ENCODE measurements around the gene NOTCH1. TPM values are rescaled to one million over a fixed set of nuclear protein-coding genes. Genes with fewer than 3 reads are reported as not detected.
"Not testable (repeated sequence)": the region's sequence is repeated elsewhere in the genome, so short reads cannot be mapped to it uniquely, and the experiment has no call there.

NOTCH1 gene
- total RNA-seq, 2 donors from 2014 or later: 23.4 to 24.2 TPM

- WGBS, 2 experiments (ENCODE audit: insufficient coverage in 1 of 2, insufficient read length in 1 of 2): 95% methylated on average over 8 of the region's 8 CpGs; no CpG with 5 or more reads in 1 of the 2 experiments
- Histone ChIP-seq H3K27ac (ENCODE audit: low read depth, low read length) (no peak overlapping the region), H3K4me1 (ENCODE audit: control insufficient read depth, insufficient read depth, low read length) (peaks cover 17% of the 10 kb centered on the region), H3K9me3 (ENCODE audit: control insufficient read depth, low read length) (peaks cover 2% of the 10 kb centered on the region), H3K36me3 (ENCODE audit: control insufficient read depth, insufficient read depth, low read length) (no peaks in the 10 kb centered on the region), H3K27me3 (ENCODE audit: control insufficient read depth, insufficient read depth, low read length, poor library complexity, severe bottlenecking) (no peaks in the 10 kb centered on the region), H3K9ac (ENCODE audit: extremely low read depth, low read length, poor library complexity, severe bottlenecking) (no peak overlapping the region), H3K4me3 (ENCODE audit: low read length) (no peak overlapping the region)
- Mint-ChIP-seq H3K27me3 (ENCODE audit: insufficient read depth) (peaks cover 1% of the 10 kb centered on the region), H3K4me1 (peaks cover 21% of the 10 kb centered on the region), H3K9me3 (no peaks in the 10 kb centered on the region), H3K4me3 (no peak overlapping the region), H3K27ac (no peak overlapping the region), H3K36me3 (ENCODE audit: low read depth) (no peaks in the 10 kb centered on the region)
- TF ChIP-seq, protein P1, sequence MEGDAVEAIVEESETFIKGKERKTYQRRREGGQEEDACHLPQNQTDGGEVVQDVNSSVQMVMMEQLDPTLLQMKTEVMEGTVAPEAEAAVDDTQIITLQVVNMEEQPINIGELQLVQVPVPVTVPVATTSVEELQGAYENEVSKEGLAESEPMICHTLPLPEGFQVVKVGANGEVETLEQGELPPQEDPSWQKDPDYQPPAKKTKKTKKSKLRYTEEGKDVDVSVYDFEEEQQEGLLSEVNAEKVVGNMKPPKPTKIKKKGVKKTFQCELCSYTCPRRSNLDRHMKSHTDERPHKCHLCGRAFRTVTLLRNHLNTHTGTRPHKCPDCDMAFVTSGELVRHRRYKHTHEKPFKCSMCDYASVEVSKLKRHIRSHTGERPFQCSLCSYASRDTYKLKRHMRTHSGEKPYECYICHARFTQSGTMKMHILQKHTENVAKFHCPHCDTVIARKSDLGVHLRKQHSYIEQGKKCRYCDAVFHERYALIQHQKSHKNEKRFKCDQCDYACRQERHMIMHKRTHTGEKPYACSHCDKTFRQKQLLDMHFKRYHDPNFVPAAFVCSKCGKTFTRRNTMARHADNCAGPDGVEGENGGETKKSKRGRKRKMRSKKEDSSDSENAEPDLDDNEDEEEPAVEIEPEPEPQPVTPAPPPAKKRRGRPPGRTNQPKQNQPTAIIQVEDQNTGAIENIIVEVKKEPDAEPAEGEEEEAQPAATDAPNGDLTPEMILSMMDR (conservative IDR thresholded peaks at IDR 0.05): no peak
- DNase-seq: no peak
Observed at GRCh38 chr9:136576269-136576626, 30.4 kb upstream of the NOTCH1 start.

- DNase-seq: no peak
- no peaks in the 10 kb centered on the region for H3K36me3 ChIP-seq (ENCODE audit: control insufficient read depth, insufficient read depth, low read length)
- Mint-ChIP-seq H3K36me3 (ENCODE audit: low read depth) (no peaks in the 10 kb centered on the region), H3K27me3 (ENCODE audit: insufficient read depth) (peaks cover 1% of the 10 kb centered on the region), H3K4me3 (no peak overlapping the region), H3K27ac (peak overlapping the region; percentile 26), H3K4me1 (peaks cover 25% of the 10 kb centered on the region), H3K9me3 (no peaks in the 10 kb centered on the region)
- peaks cover 20% of the 10 kb centered on the region for H3K4me1 ChIP-seq (ENCODE audit: control insufficient read depth, insufficient read depth, low read length)
- H3K27ac ChIP-seq (ENCODE audit: low read depth, low read length): no peak overlapping the region
- TF ChIP-seq, protein P1 (conservative IDR thresholded peaks at IDR 0.05): no peak
- H3K4me3 ChIP-seq (ENCODE audit: low read length): no peak overlapping the region
- no peaks in the 10 kb centered on the region for H3K27me3 ChIP-seq (ENCODE audit: control insufficient read depth, insufficient read depth, low read length, poor library complexity, severe bottlenecking)
- no peaks in the 10 kb centered on the region for H3K9me3 ChIP-seq (ENCODE audit: control insufficient read depth, low read length)
- WGBS, 2 experiments (ENCODE audit: insufficient coverage in 1 of 2, insufficient read length in 1 of 2): 87 to 89% methylated on average over 18 to 21 of the region's 21 CpGs
- H3K9ac ChIP-seq (ENCODE audit: extremely low read depth, low read length, poor library complexity, severe bottlenecking): no peak overlapping the region
Observed at GRCh38 chr9:136575626-136576268, 29.9 kb upstream of the NOTCH1 start.

DNA sequence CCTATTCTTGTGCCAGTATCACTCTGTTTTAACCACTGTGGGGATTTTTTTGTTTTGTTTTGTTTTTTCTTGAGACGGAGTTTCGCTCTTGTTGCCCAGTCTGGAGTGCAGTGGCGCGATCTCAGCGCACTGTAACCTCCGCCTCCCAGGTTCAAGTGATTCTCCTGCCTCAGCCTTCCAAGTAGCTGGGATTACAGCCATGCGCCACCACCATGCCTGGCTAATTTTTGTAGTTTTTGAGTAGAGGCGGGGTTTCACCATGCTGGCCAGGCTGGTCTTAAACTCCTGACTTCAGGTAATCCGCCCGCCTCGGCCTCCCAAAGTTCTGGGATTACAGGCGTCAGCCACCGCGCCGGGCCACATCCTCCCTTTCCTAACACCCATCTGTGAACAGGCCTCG lies 28.8 kb upstream of the NOTCH1 start:
- 95 to 98% methylated on average over 11 to 16 of the region's 16 CpGs for WGBS, 2 experiments (ENCODE audit: insufficient coverage in 1 of 2, insufficient read length in 1 of 2)
- H3K27me3 ChIP-seq (ENCODE audit: control insufficient read depth, insufficient read depth, low read length, poor library complexity, severe bottlenecking); H3K36me3 Mint-ChIP-seq (ENCODE audit: low read depth); H3K27ac Mint-ChIP-seq; H3K9me3 Mint-ChIP-seq; H3K9ac ChIP-seq (ENCODE audit: extremely low read depth, low read length, poor library complexity, severe bottlenecking); H3K4me3 ChIP-seq (ENCODE audit: low read length); H3K27ac ChIP-seq (ENCODE audit: low read depth, low read length); H3K9me3 ChIP-seq (ENCODE audit: control insufficient read depth, low read length); H3K4me3 Mint-ChIP-seq; H3K27me3 Mint-ChIP-seq (ENCODE audit: insufficient read depth); H3K36me3 ChIP-seq (ENCODE audit: control insufficient read depth, insufficient read depth, low read length); DNase-seq: not testable (repeated sequence)
- H3K4me1 ChIP-seq (ENCODE audit: control insufficient read depth, insufficient read depth, low read length): peaks cover 26% of the 10 kb centered on the region
- peaks cover 26% of the 10 kb centered on the region for H3K4me1 Mint-ChIP-seq

Data from endodermal cell (in vitro differentiated cells).